HG03025 (cell line): Measurements from ENCODE around the gene FGF4.

ENCODE experiments used
- ATAC-seq: cut with Tn5 transposase; IDR thresholded peaks from one replicate; pipeline ENCODE4 v1.9.1; 2021; ENCODE audit warnings: mild to moderate bottlenecking, moderate library complexity; ENCODE audit not compliant: unreplicated experiment, low FRiP score

Gene FGF4

GRCh38 chr11:69775163-69775755 lies at the start of gene FGF4:
Gene FGF4 (minus strand): TSS chr11:69775341. CDS start chr11:69775084, 257 bp downstream.
- no peak for ATAC-seq

- no peak for ATAC-seq
These were observed 48.6 kb upstream of the FGF4 start for GRCh38 chr11:69823641-69824265.

GRCh38 chr11:69822676-69823494 lies 47.7 kb upstream of the FGF4 start:
- ATAC-seq, result no peak

- ATAC-seq, result no peak
These were observed 46.4 kb upstream of the FGF4 start for GRCh38 chr11:69821511-69822040.

- no peak for ATAC-seq
These were observed 45.3 kb upstream of the FGF4 start for GRCh38 chr11:69820441-69820840.

GRCh38 chr11:69819541-69820070 lies 44.5 kb upstream of the FGF4 start:
- no peak for ATAC-seq

GRCh38 chr11:69818603-69819441 lies 43.7 kb upstream of the FGF4 start, which contains the start of gene FGF3:
Gene FGF3 (minus strand): TSS chr11:69819416. CDS start chr11:69818933, 483 bp downstream.
- no peak for ATAC-seq

- ATAC-seq, result no peak
These were observed 43.1 kb upstream of the FGF4 start for GRCh38 chr11:69818231-69818602.

GRCh38 chr11:69817265-69818230 lies 42.4 kb upstream of the FGF4 start:
- ATAC-seq, result no peak

- no peak for ATAC-seq
These were observed 41.5 kb upstream of the FGF4 start for GRCh38 chr11:69816671-69817070.

- ATAC-seq, result no peak
These were observed 40.8 kb upstream of the FGF4 start for GRCh38 chr11:69815973-69816372.

GRCh38 chr11:69814902-69815301 lies 39.8 kb upstream of the FGF4 start:
- no peak for ATAC-seq

GRCh38 chr11:69814411-69814810 lies 39.3 kb upstream of the FGF4 start:
- no peak for ATAC-seq

- ATAC-seq, result no peak
These were observed 38.7 kb upstream of the FGF4 start for GRCh38 chr11:69813839-69814238.

- ATAC-seq, result no peak
These were observed 37.8 kb upstream of the FGF4 start for GRCh38 chr11:69812946-69813345.

- ATAC-seq, result no peak
These were observed 37.1 kb upstream of the FGF4 start for GRCh38 chr11:69812256-69812655.

GRCh38 chr11:69811431-69811830 lies 36.3 kb upstream of the FGF4 start:
- no peak for ATAC-seq

GRCh38 chr11:69810289-69811118 lies 35.4 kb upstream of the FGF4 start:
- no peak for ATAC-seq
